Fibroblast of lung (primary cell): Measurements from ENCODE around the gene MAD2L1BP. TPM values are rescaled to one million over a fixed set of nuclear protein-coding genes. Genes with fewer than 3 reads are reported as not detected.

Source experiments
- DNase-seq, 2 donors: peaks; one replicate each; pipeline versions ENCODE4 v3.0.0 to v3.0.0-alpha.2; 2010; ENCODE audit warnings: low read depth in 2 of 2
- H2AFZ ChIP-seq: 2 replicates; pipeline ENCODE4 v1.5.1; 2012; ENCODE audit warnings: low read length, control low read depth, inconsistent platforms
- H3K27ac ChIP-seq: 2 replicates; pipeline ENCODE4 v1.5.1; 2011; ENCODE audit warnings: low read length, control low read depth; ENCODE audit not compliant: insufficient read depth
- H3K27me3 ChIP-seq: 2 replicates; pipeline ENCODE4 v1.5.1; 2011; ENCODE audit warnings: mild to moderate bottlenecking, low read length; ENCODE audit not compliant: control insufficient read depth, insufficient read depth
- H3K36me3 ChIP-seq: 2 replicates; pipeline ENCODE4 v1.5.1; 2011; ENCODE audit warnings: low read length; ENCODE audit not compliant: control insufficient read depth, insufficient read depth
- H3K4me1 ChIP-seq: 2 replicates; pipeline ENCODE4 v1.5.1; 2011; ENCODE audit warnings: low read length; ENCODE audit not compliant: control insufficient read depth, insufficient read depth; ENCODE audit errors: extremely low read depth
- H3K4me2 ChIP-seq: 2 replicates; pipeline ENCODE4 v1.5.1; 2011; ENCODE audit warnings: low read length, control low read depth; ENCODE audit not compliant: insufficient read depth; ENCODE audit errors: extremely low read depth
- H3K4me3 ChIP-seq, 4 experiments: fragments of 200-600 bp in 1 of 4; sonication (generic) in 1 of 4; replicated peaks in 1 of 4; 2 replicates each; pipeline ENCODE4 v1.5.1; 2011 to 2016; ENCODE audit warnings: low read length in 4 of 4, low read depth in 3 of 4, mild to moderate bottlenecking in 3 of 4, control low read depth in 2 of 4, inconsistent platforms in 1 of 4, mixed read lengths in 1 of 4; ENCODE audit not compliant: insufficient read depth in 1 of 4; ENCODE audit errors: control extremely low read depth in 1 of 4
- H3K79me2 ChIP-seq: 2 replicates; pipeline ENCODE4 v1.5.1; 2012; ENCODE audit warnings: mild to moderate bottlenecking, low read length, inconsistent platforms; ENCODE audit not compliant: control insufficient read depth, insufficient read depth
- H3K9ac ChIP-seq: 2 replicates; pipeline ENCODE4 v1.5.1; 2011; ENCODE audit warnings: mild to moderate bottlenecking, low read length, control low read depth; ENCODE audit not compliant: insufficient read depth
- H3K9me3 ChIP-seq: 2 replicates; pipeline ENCODE4 v1.5.1; 2012; ENCODE audit warnings: low read depth, low read length; ENCODE audit not compliant: control insufficient read depth, insufficient read depth
- H4K20me1 ChIP-seq: 2 replicates; pipeline ENCODE4 v1.5.1; 2011; ENCODE audit warnings: low read length; ENCODE audit not compliant: control insufficient read depth, insufficient read depth; ENCODE audit errors: extremely low read depth
- EZH2 ChIP-seq: IDR thresholded peaks from 2 replicates; pipeline ENCODE4 v1.5.1; 2012; ENCODE audit warnings: low read length, control low read depth, mild to moderate bottlenecking; ENCODE audit errors: missing control alignments
- polyA plus RNA-seq, 2 donors: library from polyadenylated mRNA; depleted of rRNA in 1 of 2; stranded (reverse) in 1 of 2; unstranded in 1 of 2; fragments of >200 nt; gene quantifications; 2 replicates each; pipeline ENCODE4 v1.2.1, GENCODE V29; 2011 to 2012; ENCODE audit warnings: missing spikeins in 1 of 2
- total RNA-seq: library from RNA; depleted of rRNA; stranded (reverse); fragments of >200 nt; gene quantifications from 2 replicates; pipeline ENCODE4 v1.2.1, GENCODE V29; 2014
- TF ChIP-seq, protein P1 (sequence below), 2 donors: IDR thresholded peaks in 1 of 2; conservative IDR thresholded peaks in 1 of 2; 1 replicate in 1 of 2; 2 replicates in 1 of 2; pipeline ENCODE4 v1.5.1; 2011 to 2012; ENCODE audit warnings: low read length in 2 of 2, control low read depth in 1 of 2, inconsistent platforms in 1 of 2, low read depth in 1 of 2, mild to moderate bottlenecking in 1 of 2

Gene MAD2L1BP
- total and polyA plus RNA-seq, 2 donors (not counting 1 experiment from before 2014, with no cell fraction given), result 19.2 to 34.5 TPM

DNA sequence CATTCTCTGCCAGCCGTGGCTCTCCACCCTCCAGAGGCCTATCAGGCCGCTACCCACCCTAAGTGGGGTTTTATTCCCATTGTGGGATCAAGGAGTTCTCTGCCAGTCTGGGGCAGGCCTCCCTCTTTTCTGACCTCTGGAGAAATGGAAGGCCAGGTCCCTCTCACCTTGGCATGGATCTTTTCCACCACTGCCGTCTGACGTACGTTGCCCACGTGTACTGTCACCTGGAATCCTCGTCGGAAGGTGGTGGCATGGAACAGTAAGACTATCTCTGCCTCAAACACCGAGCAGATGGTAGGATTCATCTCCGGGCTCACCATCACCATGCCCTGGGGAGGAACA is 13.8 kb upstream of the MAD2L1BP start:
- no peak for TF ChIP-seq EZH2
- TF ChIP-seq, protein P1, sequence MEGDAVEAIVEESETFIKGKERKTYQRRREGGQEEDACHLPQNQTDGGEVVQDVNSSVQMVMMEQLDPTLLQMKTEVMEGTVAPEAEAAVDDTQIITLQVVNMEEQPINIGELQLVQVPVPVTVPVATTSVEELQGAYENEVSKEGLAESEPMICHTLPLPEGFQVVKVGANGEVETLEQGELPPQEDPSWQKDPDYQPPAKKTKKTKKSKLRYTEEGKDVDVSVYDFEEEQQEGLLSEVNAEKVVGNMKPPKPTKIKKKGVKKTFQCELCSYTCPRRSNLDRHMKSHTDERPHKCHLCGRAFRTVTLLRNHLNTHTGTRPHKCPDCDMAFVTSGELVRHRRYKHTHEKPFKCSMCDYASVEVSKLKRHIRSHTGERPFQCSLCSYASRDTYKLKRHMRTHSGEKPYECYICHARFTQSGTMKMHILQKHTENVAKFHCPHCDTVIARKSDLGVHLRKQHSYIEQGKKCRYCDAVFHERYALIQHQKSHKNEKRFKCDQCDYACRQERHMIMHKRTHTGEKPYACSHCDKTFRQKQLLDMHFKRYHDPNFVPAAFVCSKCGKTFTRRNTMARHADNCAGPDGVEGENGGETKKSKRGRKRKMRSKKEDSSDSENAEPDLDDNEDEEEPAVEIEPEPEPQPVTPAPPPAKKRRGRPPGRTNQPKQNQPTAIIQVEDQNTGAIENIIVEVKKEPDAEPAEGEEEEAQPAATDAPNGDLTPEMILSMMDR (conservative IDR thresholded peaks at IDR 0.05 in 1 of 2, IDR thresholded peaks at IDR 0.05 in 1 of 2; ENCODE audit: low read depth in 1 of 2, low read length in 2 of 2), result no peak
- Histone ChIP-seq H2AFZ (no peak overlapping the region), H3K9ac (no peak overlapping the region), H3K27ac (no peak overlapping the region), H3K79me2 (peaks cover 11% of the 10 kb centered on the region), H3K4me3 (no peak overlapping the region), H3K4me2 (no peak overlapping the region), H3K36me3 (peaks cover 42% of the 10 kb centered on the region), H3K4me1 (peaks cover 1% of the 10 kb centered on the region), H3K9me3 (no peaks in the 10 kb centered on the region), H3K27me3 (no peaks in the 10 kb centered on the region), H4K20me1 (no peaks in the 10 kb centered on the region)
- DNase-seq, result no peak

DNA sequence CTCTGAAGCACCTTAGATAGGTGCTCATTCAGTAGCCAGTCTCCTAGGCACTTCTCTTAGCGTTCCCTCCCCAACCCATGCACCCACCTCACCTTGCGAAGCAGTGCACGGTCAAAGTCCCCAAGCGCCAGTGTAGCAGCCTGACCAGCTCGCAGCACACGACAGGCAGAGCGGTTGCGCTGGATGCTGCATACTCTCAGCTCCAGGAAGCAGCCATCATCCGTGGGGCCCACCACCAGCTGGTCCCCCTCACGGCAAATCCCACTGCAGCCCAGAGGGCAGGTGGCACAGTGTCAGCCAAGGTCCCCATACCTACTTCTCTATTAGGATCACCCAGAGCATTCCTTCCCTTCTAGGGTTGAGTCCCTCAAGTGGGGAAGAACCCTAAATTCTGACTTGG is 13.1 kb upstream of the MAD2L1BP start:
- Histone ChIP-seq H2AFZ (no peak overlapping the region), H4K20me1 (no peaks in the 10 kb centered on the region), H3K36me3 (peaks cover 40% of the 10 kb centered on the region), H3K4me2 (no peak overlapping the region), H3K9ac (no peak overlapping the region), H3K4me1 (peaks cover 7% of the 10 kb centered on the region), H3K27ac (no peak overlapping the region), H3K4me3 (no peak overlapping the region), H3K27me3 (no peaks in the 10 kb centered on the region), H3K79me2 (peaks cover 18% of the 10 kb centered on the region), H3K9me3 (no peaks in the 10 kb centered on the region)
- DNase-seq, result no peak
- TF ChIP-seq, protein P1 (conservative IDR thresholded peaks at IDR 0.05 in 1 of 2, IDR thresholded peaks at IDR 0.05 in 1 of 2; ENCODE audit: low read depth in 1 of 2, low read length in 2 of 2), result no peak
- TF ChIP-seq EZH2, result no peak

DNA sequence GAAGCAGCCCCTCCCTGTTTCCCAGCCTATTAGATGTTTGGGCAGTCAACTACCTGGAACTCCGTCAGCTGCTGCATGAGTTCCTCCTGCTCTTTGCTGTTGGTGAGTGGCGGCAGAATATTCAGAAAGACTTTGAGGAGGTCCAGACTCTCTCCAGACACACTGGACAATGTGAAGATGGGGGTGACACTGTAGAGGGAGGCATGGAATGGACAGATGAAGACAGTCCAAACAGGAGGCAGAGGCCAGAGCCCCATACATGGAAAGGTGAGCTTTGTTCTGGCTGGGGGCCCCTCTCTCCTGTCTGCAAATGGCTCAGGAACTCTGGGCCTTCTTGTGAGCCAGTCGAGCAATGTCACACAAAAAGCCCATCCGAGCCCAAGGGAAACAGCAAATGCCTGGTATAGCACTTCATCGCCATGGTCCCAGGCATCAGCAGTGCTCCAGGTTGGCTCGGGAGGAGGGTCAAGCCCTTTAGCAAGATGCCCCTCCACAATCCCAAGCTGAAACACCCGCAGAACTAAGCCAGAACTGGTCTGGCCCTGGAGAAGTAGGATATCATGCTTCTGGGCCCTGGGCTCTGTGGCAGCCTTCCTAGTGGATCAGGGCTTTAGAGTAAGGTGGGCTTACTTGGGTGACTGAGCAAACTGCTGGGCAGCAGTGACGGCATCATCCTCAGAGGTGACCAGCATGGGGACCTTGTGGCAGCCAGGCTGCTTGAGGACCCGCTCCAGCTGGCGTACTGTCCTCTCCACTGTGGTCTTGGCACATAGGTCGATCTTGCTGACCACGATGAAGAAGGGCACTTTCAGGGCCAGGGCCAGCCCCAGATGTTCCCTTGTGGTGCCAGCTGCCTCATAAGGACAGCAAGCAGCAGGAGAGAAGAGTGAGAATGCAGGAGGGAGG is 11.5 kb upstream of the MAD2L1BP start:
- H4K20me1 ChIP-seq, result no peaks in the 10 kb centered on the region
- no peak overlapping the region for H2AFZ ChIP-seq
- no peak for DNase-seq
- no peaks in the 10 kb centered on the region for H3K27me3 ChIP-seq
- H3K4me1 ChIP-seq, result peaks cover 11% of the 10 kb centered on the region
- peaks cover 29% of the 10 kb centered on the region for H3K79me2 ChIP-seq
- H3K36me3 ChIP-seq, result peaks cover 40% of the 10 kb centered on the region
- no peak overlapping the region for H3K4me3 ChIP-seq
- no peak overlapping the region for H3K27ac ChIP-seq
- no peaks in the 10 kb centered on the region for H3K9me3 ChIP-seq
- no peak overlapping the region for H3K9ac ChIP-seq
- H3K4me2 ChIP-seq, result no peak overlapping the region
- no peak for TF ChIP-seq EZH2
- TF ChIP-seq, protein P1 (conservative IDR thresholded peaks at IDR 0.05 in 1 of 2, IDR thresholded peaks at IDR 0.05 in 1 of 2; ENCODE audit: low read depth in 1 of 2, low read length in 2 of 2), result no peak
